Tibial nerve (tissue), 3 donors: ENCODE data around the gene WFDC9.

Source experiments
- POLR2A ChIP-seq, 2 donors: fragments of 450-650 bp; IDR thresholded peaks; one replicate each; pipeline ENCODE4 v1.6.1; 2017; ENCODE audit warnings: antibody characterized with exemption in 2 of 2, mild to moderate bottlenecking in 2 of 2, moderate library complexity in 2 of 2
- TF ChIP-seq, protein P1 (sequence below), 5 experiments: fragments of 200-600 bp in 3 of 5; fragments of 450-650 bp in 2 of 5; sonication (generic) in 3 of 5; IDR thresholded peaks; one replicate each; pipeline ENCODE4 v1.5.1; 2016 to 2019; ENCODE audit warnings: antibody characterized with exemption in 5 of 5, mild to moderate bottlenecking in 3 of 5, moderate library complexity in 2 of 5

DNA sequence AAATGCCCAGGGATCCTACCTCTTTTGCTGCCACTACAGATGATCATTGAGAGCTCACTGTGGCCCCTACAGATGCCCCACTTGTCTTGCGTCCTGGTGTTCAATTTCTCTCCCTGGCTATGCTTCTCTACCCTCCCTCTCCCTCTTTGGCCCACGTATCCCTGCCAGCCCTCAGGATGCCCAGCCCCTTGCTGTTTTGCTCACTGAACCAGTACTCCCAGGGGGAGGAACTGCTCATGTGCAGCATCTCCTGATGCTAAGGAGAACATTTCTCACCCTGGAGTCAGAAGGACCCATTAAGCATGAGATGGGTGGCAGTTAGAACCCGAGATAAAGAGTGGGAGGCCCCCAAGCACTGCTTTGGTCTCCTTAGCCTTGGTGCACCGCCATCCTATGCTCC lies at the start of gene WFDC9:
- TF ChIP-seq, protein P1, sequence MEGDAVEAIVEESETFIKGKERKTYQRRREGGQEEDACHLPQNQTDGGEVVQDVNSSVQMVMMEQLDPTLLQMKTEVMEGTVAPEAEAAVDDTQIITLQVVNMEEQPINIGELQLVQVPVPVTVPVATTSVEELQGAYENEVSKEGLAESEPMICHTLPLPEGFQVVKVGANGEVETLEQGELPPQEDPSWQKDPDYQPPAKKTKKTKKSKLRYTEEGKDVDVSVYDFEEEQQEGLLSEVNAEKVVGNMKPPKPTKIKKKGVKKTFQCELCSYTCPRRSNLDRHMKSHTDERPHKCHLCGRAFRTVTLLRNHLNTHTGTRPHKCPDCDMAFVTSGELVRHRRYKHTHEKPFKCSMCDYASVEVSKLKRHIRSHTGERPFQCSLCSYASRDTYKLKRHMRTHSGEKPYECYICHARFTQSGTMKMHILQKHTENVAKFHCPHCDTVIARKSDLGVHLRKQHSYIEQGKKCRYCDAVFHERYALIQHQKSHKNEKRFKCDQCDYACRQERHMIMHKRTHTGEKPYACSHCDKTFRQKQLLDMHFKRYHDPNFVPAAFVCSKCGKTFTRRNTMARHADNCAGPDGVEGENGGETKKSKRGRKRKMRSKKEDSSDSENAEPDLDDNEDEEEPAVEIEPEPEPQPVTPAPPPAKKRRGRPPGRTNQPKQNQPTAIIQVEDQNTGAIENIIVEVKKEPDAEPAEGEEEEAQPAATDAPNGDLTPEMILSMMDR (IDR thresholded peaks at IDR 0.05) = no peak
- TF ChIP-seq POLR2A (IDR thresholded peaks at IDR 0.05) = no peak
